GF-D8 (cell line): ENCODE data around the gene CATSPER2.
"Not testable (repeated sequence)": the region's sequence is repeated elsewhere in the genome, so short reads cannot be mapped to it uniquely, and the experiment has no call there.

Experiments used
- DNase-seq: peaks from one replicate; lab custom pipeline; 2025; lab: John Stamatoyannopoulos, UW

Gene CATSPER2

GRCh38 chr15:43648649-43649429 lies at the start of gene CATSPER2:
Gene CATSPER2 (minus strand): TSS chr15:43648844. CDS start chr15:43648061, 783 bp downstream.
- no peak for DNase-seq

- DNase-seq, result not testable (repeated sequence)
Observed at GRCh38 chr15:43693148-43694022, 44.7 kb upstream of the CATSPER2 start, which contains the start of gene CKMT1A. Gene CKMT1A (plus strand): TSS chr15:43693859. CDS start chr15:43694051, 192 bp downstream.

- DNase-seq, result not testable (repeated sequence)
Observed at GRCh38 chr15:43692679-43693078, 44.0 kb upstream of the CATSPER2 start.

- DNase-seq, result not testable (repeated sequence)
Observed at GRCh38 chr15:43689604-43690301, 41.1 kb upstream of the CATSPER2 start.

- DNase-seq, result not testable (repeated sequence)
Observed at GRCh38 chr15:43674175-43674574, 25.5 kb upstream of the CATSPER2 start.

GRCh38 chr15:43666177-43666576 lies 17.5 kb upstream of the CATSPER2 start:
- not testable (repeated sequence) for DNase-seq

- DNase-seq, result not testable (repeated sequence)
Observed at GRCh38 chr15:43663333-43663732, 14.7 kb upstream of the CATSPER2 start.

- DNase-seq, result not testable (repeated sequence)
Observed at GRCh38 chr15:43662293-43662692, 13.6 kb upstream of the CATSPER2 start.

GRCh38 chr15:43659727-43660126 lies 11.1 kb upstream of the CATSPER2 start:
- not testable (repeated sequence) for DNase-seq

- not testable (repeated sequence) for DNase-seq
Observed at GRCh38 chr15:43649430-43649926, 834 bp upstream of the CATSPER2 start.

- not testable (repeated sequence) for DNase-seq
Observed at GRCh38 chr15:43638464-43639204, 10.0 kb downstream of the CATSPER2 start.

- DNase-seq, result not testable (repeated sequence)
Observed at GRCh38 chr15:43626937-43627336, 21.7 kb downstream of the CATSPER2 start.

GRCh38 chr15:43625106-43625505 lies 23.5 kb downstream of the CATSPER2 start:
- DNase-seq, result no peak

- not testable (repeated sequence) for DNase-seq
Observed at GRCh38 chr15:43622068-43622799, 26.4 kb downstream of the CATSPER2 start.

- DNase-seq, result not testable (repeated sequence)
Observed at GRCh38 chr15:43618700-43619099, 29.9 kb downstream of the CATSPER2 start, which contains the start of gene STRC. Gene STRC (minus strand): TSS chr15:43618800. CDS start chr15:43618722, 78 bp downstream.

GRCh38 chr15:43617750-43618149 lies 30.9 kb downstream of the CATSPER2 start:
- DNase-seq, result not testable (repeated sequence)

- not testable (repeated sequence) for DNase-seq
Observed at GRCh38 chr15:43602233-43602632, 46.4 kb downstream of the CATSPER2 start.

- not testable (repeated sequence) for DNase-seq
Observed at GRCh38 chr15:43600200-43600599, 48.4 kb downstream of the CATSPER2 start.

GRCh38 chr15:43599131-43599530 lies 49.5 kb downstream of the CATSPER2 start:
- not testable (repeated sequence) for DNase-seq
